CD4-positive, alpha-beta T cell (primary cell): ENCODE results near the gene MCC. TPM values are rescaled to one million over a fixed set of nuclear protein-coding genes. Genes with fewer than 3 reads are reported as not detected.
A peak's percentile ranks its signal among the peaks of the same experiment; 100 is the strongest.

Source experiments
- ATAC-seq: fragments of 200-7000 bp; cut with Tn5 transposase; one replicate; pipeline ENCODE4 v1.10.0; 2022; ENCODE audit warnings: mild to moderate bottlenecking; ENCODE audit not compliant: poor library complexity
- CTCF ChIA-PET: fragments of 350-600 bp; sonication (Branson Sonifier 250); formaldehyde crosslinking; loops from one replicate; lab custom pipeline; 2021; ENCODE audit warnings: antibody characterized with exemption, inconsistent platforms; lab: Charles Lee
- POLR2A ChIA-PET: fragments of 350-600 bp; sonication (Branson Sonifier 250); formaldehyde crosslinking; loops from one replicate; lab custom pipeline; 2021; ENCODE audit warnings: antibody characterized with exemption, inconsistent platforms; lab: Charles Lee
- DNase-seq, 14 experiments: peaks; one replicate each; pipeline ENCODE4 v3.0.0-alpha.2; 2013 to 2020; ENCODE audit warnings: mixed read lengths in 2 of 14
- H3K27ac ChIP-seq, 2 donors: one replicate each; pipeline versions ENCODE4 v1.5.1 to v1.7.0; 2013; ENCODE audit warnings: low read length in 2 of 2, low read depth in 1 of 2, mild to moderate bottlenecking in 1 of 2
- H3K27me3 ChIP-seq, 2 experiments: 1 replicate in 1 of 2; 2 replicates in 1 of 2; pipeline versions ENCODE4 v1.6.1 to v1.7.0; 2013; ENCODE audit warnings: low read length in 2 of 2, control low read depth in 1 of 2, mild to moderate bottlenecking in 1 of 2, moderate library complexity in 1 of 2; ENCODE audit not compliant: insufficient read depth in 2 of 2, control insufficient read depth in 1 of 2
- H3K36me3 ChIP-seq: one replicate; pipeline ENCODE4 v1.6.1; 2013; ENCODE audit warnings: low read length, control low read depth; ENCODE audit not compliant: insufficient read depth
- H3K4me1 ChIP-seq: one replicate; pipeline ENCODE4 v1.6.1; 2013; ENCODE audit warnings: low read length, control low read depth; ENCODE audit not compliant: insufficient read depth
- H3K4me3 ChIP-seq: one replicate; pipeline ENCODE4 v1.5.1; 2013; ENCODE audit warnings: mild to moderate bottlenecking, low read length, moderate library complexity
- H3K9me3 ChIP-seq, 2 experiments: 1 replicate in 1 of 2; 2 replicates in 1 of 2; pipeline versions ENCODE4 v1.6.1 to v1.7.0; 2013; ENCODE audit warnings: low read length in 2 of 2, mild to moderate bottlenecking in 2 of 2, control low read depth in 1 of 2, moderate library complexity in 1 of 2; ENCODE audit not compliant: control insufficient read depth in 1 of 2, insufficient read depth in 1 of 2
- H3K27ac Mint-ChIP-seq: one replicate; pipeline ENCODE4 v1.8.0; 2020; ENCODE audit warnings: mixed read lengths
- H3K27me3 Mint-ChIP-seq: one replicate; pipeline ENCODE4 v1.8.0; 2021; ENCODE audit warnings: mixed read lengths
- H3K36me3 Mint-ChIP-seq: one replicate; pipeline ENCODE4 v1.8.0; 2021; ENCODE audit warnings: low read depth, mixed read lengths
- H3K4me1 Mint-ChIP-seq: one replicate; pipeline ENCODE4 v1.8.0; 2021; ENCODE audit warnings: low read depth, mixed read lengths
- H3K4me3 Mint-ChIP-seq: one replicate; pipeline ENCODE4 v1.8.0; 2020; ENCODE audit warnings: mild to moderate bottlenecking, mixed read lengths
- H3K9me3 Mint-ChIP-seq: one replicate; pipeline ENCODE4 v1.8.0; 2020; ENCODE audit warnings: mixed read lengths
- CTCF ChIP-seq: fragments of 200-600 bp; IDR thresholded peaks from one replicate; pipeline ENCODE4 v1.8.0; 2022; ENCODE audit warnings: antibody characterized with exemption, mild to moderate bottlenecking
- intact Hi-C, 2 experiments: fragments of 100-400 bp; cut with DNase I in 1 of 2; cut with micrococcal nuclease in 1 of 2; formaldehyde crosslinking; loops; one replicate each; pipeline versions ENCODE4 v1.15.1 to v1.9.0; 2023 to 2025; cut with DNase I, micrococcal nuclease
- total RNA-seq, 174 experiments: library from RNA in 2 of 174; stranded (reverse) in 2 of 174; gene quantifications; one replicate each; pipeline ENCODE4 v1.2.3 and lab custom pipeline; 2021 to 2026

MCC gene
- total RNA-seq, 2 experiments from 2014 or later: 3.2 to 3.3 TPM

GRCh38 chr5:113491022-113491421, 2.8 kb upstream of the MCC start:
- Mint-ChIP-seq H3K27ac (no peak overlapping the region), H3K4me3 (no peak overlapping the region), H3K36me3 (peaks cover 11% of the 10 kb centered on the region), H3K27me3 (peaks cover 70% of the 10 kb centered on the region), H3K4me1 (peaks cover 18% of the 10 kb centered on the region), H3K9me3 (peaks cover 12% of the 10 kb centered on the region)
- H3K9me3 ChIP-seq: peaks cover 16 to 31% of the 10 kb centered on the region in 2 experiments
- H3K36me3 ChIP-seq: no peaks in the 10 kb centered on the region
- no peak overlapping the region for H3K4me3 ChIP-seq
- ATAC-seq (no peak), DNase-seq (no peak)
- ChIA-PET CTCF (no interaction called here), POLR2A (no interaction called here)
- no peak for TF ChIP-seq CTCF
- intact Hi-C loops: no loop called here
- H3K27me3 ChIP-seq: peaks cover 46 to 52% of the 10 kb centered on the region in 2 experiments
- H3K4me1 ChIP-seq: peaks cover 24% of the 10 kb centered on the region
- no peak overlapping the region for H3K27ac ChIP-seq

- H3K4me3 Mint-ChIP-seq: no peak overlapping the region
- H3K27ac Mint-ChIP-seq: no peak overlapping the region
- peaks cover 12% of the 10 kb centered on the region for H3K9me3 Mint-ChIP-seq
- peaks cover 11% of the 10 kb centered on the region for H3K36me3 Mint-ChIP-seq
- intact Hi-C loops: no loop called here
- H3K36me3 ChIP-seq: no peaks in the 10 kb centered on the region
- H3K27me3 ChIP-seq: peaks cover 52 to 53% of the 10 kb centered on the region in 2 experiments
- peaks cover 77% of the 10 kb centered on the region for H3K27me3 Mint-ChIP-seq
- no peak for TF ChIP-seq CTCF
- ChIA-PET POLR2A (no interaction called here), CTCF (interaction anchor here (0.6 kb wide), 1 partner anchor 105 kb away, joined by 3 read pairs; no protein-coding TSS in a partner anchor)
- H3K4me3 ChIP-seq: no peak overlapping the region
- H3K27ac ChIP-seq: no peak overlapping the region
- DNase-seq: no peak
- no peak for ATAC-seq
- H3K4me1 Mint-ChIP-seq: peaks cover 18% of the 10 kb centered on the region
- H3K4me1 ChIP-seq: peaks cover 24% of the 10 kb centered on the region
- H3K9me3 ChIP-seq: peaks cover 16 to 31% of the 10 kb centered on the region in 2 experiments
These were observed 2.1 kb upstream of the MCC start for GRCh38 chr5:113490317-113490716.

GRCh38 chr5:113489299-113489698, 1.0 kb upstream of the MCC start:
- Histone ChIP-seq H3K27me3 (peaks cover 53 to 55% of the 10 kb centered on the region in 2 experiments), H3K36me3 (no peaks in the 10 kb centered on the region), H3K4me3 (no peak overlapping the region), H3K4me1 (peaks cover 24% of the 10 kb centered on the region), H3K9me3 (peaks cover 16 to 31% of the 10 kb centered on the region in 2 experiments), H3K27ac (no peak overlapping the region)
- Mint-ChIP-seq H3K4me1 (peaks cover 18% of the 10 kb centered on the region), H3K27me3 (peaks cover 80% of the 10 kb centered on the region), H3K9me3 (peaks cover 12% of the 10 kb centered on the region), H3K27ac (no peak overlapping the region), H3K4me3 (peak overlapping the region; percentile 52), H3K36me3 (peaks cover 11% of the 10 kb centered on the region)
- DNase-seq: peak in 3 of 14 experiments; percentile 30 to 71 (median 61)
- CTCF ChIA-PET: interaction anchor here (0.8 kb wide), 1 partner anchor 11 kb away, joined by 3 read pairs; no protein-coding TSS in a partner anchor
- TF ChIP-seq CTCF: no peak
- peak; percentile 59 for ATAC-seq
- intact Hi-C loops: loop anchor here in 1 of 2 experiments (10.0 kb wide), 1 partner anchor 154 kb away; no protein-coding TSS in a partner anchor
- POLR2A ChIA-PET: interaction anchor here (1.9 kb wide), 1 partner anchor 24 kb away, joined by 7 read pairs; the partner anchor contains the start of gene YTHDC2
